ENCODE results near the gene DCLK1. TPM values are rescaled to one million over a fixed set of nuclear protein-coding genes. Genes with fewer than 3 reads are reported as not detected.

The DCLK1 gene
- not detected for total RNA-seq

- ATAC-seq (no peak), DNase-seq (ENCODE audit: low spot score) (no peak)
Measured at GRCh38 chr13:36131222-36131930, at the start of gene DCLK1. Gene DCLK1, minus strand, starts transcription at chr13:36131382.

DNA sequence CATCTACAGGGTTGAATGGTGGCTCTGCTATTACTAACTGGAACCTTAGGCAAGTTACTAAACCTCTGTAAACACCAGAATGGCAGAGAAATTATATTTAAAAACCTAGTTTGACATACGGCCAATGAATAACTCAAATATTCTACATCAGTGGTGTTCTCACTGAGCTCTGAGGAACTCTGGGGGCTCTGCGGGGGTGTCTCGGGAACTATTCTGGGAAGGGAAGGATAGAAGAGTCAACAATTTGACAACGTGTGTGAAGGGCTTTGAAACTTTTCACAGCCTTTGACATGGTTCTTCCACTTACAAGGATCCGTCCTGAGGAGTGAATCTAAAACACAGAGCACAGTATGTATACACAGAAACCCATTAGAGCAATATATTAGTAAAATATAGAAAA, 44.4 kb upstream of the DCLK1 start:
- no peak for ATAC-seq

DNA sequence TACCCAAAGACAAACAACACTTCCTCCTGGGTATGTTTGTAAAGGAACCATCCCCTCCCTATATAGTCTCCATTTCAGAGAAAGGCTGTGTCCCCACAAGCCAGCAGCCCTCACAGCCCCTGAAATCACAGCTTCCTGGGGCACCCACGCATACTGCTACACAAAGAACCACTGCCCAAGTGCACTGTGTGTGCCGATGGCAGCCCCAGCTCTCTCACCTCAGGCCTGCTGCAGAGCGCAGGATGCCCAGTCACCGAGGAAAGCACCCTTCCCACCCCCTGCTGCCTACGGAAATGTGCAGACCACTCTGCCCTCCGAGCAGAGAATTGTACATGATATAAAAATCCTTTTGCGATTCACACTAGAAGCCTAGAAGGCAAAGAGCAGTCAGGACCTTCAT, 43.7 kb upstream of the DCLK1 start:
- DNase-seq (ENCODE audit: low spot score) (no peak), ATAC-seq (no peak)

More for the DNA sequence above, 44.4 kb upstream of the DCLK1 start:
- no peak for DNase-seq (ENCODE audit: low spot score)

GRCh38 chr13:36173571-36174322, 42.6 kb upstream of the DCLK1 start:
- no peak for DNase-seq (ENCODE audit: low spot score)
- ATAC-seq: no peak

DNA sequence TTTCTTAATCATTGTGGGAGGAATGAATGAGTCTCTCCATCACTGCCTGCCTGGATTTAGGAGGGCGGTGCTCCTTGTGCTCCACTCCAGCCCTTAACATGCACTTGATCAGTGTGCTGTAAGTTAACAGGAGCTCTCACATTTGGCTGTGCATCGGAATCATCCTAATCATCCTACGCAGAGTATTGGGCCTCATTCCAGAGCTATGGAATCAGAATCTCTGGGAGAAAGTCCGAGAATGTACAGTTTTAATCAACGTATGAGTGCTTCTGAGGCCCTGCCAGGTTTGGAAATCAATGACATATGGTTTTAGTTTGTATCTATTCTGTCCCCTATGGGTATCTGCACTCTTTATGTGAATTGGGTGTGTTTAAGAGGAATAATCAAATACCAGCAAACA, 34.9 kb upstream of the DCLK1 start:
- DNase-seq (ENCODE audit: low spot score): no peak
- no peak for ATAC-seq

- no peak for ATAC-seq
- DNase-seq (ENCODE audit: low spot score): no peak
Measured at GRCh38 chr13:36163809-36164308, 32.7 kb upstream of the DCLK1 start.

- DNase-seq (ENCODE audit: low spot score) (no peak), ATAC-seq (no peak)
Measured at GRCh38 chr13:36163286-36163685, 32.1 kb upstream of the DCLK1 start.

DNA sequence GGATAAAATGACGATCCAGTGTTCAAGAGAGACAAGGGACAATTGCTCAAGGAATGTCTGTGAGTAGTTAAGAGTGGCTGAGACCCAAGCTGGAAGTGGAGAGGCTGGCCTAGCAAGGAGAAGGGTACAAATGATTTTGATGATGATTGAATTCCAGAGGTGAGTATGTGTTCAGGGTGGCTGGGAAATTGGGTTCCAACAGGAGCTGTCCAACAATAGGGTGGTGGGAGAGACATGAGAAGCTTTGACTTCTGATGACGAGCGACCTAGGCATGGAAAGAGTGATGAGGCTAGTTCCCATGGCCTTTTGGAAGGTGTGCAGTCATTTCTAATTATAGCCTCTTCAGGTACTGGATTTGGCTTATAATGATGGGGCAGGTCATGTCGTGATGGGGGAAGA, 29.1 kb upstream of the DCLK1 start:
- ATAC-seq (no peak), DNase-seq (ENCODE audit: low spot score) (no peak)

DNA sequence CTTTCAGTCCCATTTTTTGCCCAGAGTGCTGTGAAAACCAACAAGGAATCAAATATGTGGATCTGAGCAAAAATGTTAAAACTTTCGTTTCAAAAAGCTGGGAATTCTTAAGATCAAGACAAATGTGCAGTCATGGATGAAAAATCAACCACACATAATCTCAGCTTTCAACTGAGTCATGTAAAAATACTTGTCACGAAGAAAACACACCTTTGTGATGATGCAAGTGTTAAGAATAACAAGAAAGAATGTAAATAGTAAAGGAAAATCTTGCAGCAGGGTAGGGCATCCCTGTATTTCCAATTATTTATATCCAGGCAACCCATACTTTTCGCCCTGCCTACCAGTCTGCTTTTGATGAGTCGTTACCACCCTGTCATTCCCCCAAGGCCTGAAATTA, 27.4 kb upstream of the DCLK1 start:
- no peak for ATAC-seq
- DNase-seq (ENCODE audit: low spot score): no peak

DNA sequence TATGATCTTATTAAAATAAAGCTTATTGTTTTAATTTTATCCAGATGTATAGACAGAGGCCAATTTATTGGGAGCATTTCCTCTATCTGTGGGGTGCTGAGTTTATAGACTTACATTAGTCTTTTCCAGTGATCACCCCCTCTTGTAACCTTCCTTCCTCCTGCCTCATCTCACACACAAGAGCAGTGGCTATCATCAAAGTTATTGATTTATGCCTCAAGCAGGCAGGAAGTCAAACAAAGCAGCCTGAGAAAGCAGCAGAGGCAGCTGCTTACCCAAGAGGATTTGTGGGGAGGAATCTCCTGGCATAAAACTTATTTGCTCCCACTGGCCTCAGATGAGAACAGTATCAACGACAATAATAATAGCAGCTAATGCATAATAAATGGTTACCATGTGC, 26.3 kb upstream of the DCLK1 start:
- DNase-seq (ENCODE audit: low spot score) (no peak), ATAC-seq (no peak)

DNA sequence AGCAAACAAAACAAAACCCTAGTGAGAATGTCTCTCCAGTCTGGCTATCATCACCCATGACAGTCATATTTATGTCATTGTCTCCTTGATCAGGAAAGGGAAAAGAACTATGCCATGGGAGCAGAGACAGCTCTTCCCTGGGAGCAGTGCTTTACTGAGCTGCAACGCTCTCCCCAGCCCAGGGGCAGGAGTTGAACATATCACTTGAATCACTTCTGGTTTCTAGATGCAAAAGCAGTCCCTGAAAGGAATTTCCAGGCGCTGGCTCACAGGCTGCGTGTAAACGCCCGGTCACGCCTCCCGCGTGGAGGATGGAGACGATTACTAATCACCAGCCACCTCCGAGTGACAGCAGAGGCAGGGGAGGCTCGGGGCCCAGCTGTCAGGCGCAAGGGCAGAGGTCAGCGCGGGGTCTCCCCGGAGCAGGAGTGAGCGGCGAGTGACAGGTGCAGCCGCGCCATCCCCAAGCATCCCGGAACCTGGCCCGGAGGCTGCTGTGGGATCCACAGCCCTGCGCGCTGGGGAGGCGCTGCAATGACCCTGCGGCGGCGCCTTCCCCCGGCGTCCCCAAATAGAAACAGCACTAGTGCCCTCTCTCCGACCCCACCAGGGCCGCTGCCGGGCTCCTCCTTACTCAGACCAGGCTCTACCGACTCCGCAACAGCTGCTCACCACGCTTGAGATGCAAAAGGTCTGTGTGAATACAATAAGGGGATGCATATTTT, 23.5 kb upstream of the DCLK1 start:
- ATAC-seq (no peak), DNase-seq (ENCODE audit: low spot score) (no peak)

- DNase-seq (ENCODE audit: low spot score): no peak
- ATAC-seq: no peak
Measured at GRCh38 chr13:36151591-36151990, 20.4 kb upstream of the DCLK1 start.

- no peak for ATAC-seq
- no peak for DNase-seq (ENCODE audit: low spot score)
Measured at GRCh38 chr13:36148446-36148845, 17.3 kb upstream of the DCLK1 start.

DNA sequence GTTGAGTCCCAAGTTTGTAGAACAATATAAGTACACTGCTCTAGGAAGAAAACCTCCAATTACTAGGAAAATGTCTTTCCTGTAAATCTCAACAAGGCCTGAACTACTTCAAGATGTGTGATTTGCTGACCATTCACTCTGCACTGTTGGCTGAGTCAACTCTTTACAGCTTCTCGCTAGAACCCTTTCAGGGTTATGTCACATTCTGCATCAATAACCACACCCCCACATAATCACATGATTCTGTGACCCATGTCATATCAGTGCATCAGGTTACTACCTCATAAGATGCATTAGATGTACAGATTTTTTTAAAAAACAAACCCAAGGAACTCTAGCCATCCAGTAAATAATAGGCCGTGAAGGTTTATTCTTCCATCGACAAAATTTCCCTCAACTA, 16.1 kb upstream of the DCLK1 start:
- ATAC-seq (no peak), DNase-seq (ENCODE audit: low spot score) (no peak)

- no peak for ATAC-seq
- no peak for DNase-seq (ENCODE audit: low spot score)
Measured at GRCh38 chr13:36146511-36147269, 15.5 kb upstream of the DCLK1 start.

DNA sequence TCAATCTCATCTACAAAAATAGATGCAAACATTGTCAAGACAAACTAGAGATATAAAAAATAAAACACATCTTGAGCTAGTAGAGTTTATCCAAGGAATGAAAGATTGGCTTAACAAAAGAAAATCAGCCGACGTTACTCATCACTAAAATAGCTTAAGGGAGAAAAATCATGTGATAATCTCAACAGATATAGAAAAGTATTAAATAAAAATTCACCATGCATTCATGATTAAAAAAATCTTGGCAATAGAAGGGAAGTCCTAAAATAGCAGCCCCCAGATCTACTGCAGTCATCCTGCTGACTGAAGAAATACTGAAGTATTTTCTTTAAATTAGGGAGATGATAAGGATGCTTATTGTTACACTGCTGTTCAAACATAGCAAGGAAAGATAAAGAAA, 12.6 kb upstream of the DCLK1 start:
- no peak for ATAC-seq

DNA sequence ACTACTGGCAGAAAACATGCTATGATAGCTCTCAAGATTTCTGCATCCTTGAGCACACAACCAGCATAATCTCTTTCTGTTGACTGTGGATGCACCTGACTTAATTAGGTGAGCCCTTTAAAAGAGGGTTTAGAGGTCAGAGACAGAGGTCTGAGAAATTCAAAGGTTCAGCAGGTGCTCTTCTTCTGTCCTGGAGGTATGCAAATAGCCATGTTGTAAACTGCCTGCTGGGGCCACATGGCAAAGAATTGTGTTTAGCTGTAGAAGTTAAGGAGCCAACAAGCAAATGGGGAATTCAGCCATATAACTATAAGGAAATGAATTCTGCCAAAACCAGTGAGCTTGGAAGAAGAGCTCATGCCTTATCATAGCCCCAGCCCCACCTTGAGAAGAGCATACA, 11.6 kb upstream of the DCLK1 start:
- no peak for ATAC-seq
- no peak for DNase-seq (ENCODE audit: low spot score)

More for the DNA sequence above, 12.6 kb upstream of the DCLK1 start:
- DNase-seq (ENCODE audit: low spot score): no peak

GRCh38 chr13:36135876-36136275, 4.7 kb upstream of the DCLK1 start:
- no peak for DNase-seq (ENCODE audit: low spot score)
- no peak for ATAC-seq

- ATAC-seq: no peak
- DNase-seq (ENCODE audit: low spot score): no peak
Measured at GRCh38 chr13:36134632-36135031, 3.5 kb upstream of the DCLK1 start.

DNA sequence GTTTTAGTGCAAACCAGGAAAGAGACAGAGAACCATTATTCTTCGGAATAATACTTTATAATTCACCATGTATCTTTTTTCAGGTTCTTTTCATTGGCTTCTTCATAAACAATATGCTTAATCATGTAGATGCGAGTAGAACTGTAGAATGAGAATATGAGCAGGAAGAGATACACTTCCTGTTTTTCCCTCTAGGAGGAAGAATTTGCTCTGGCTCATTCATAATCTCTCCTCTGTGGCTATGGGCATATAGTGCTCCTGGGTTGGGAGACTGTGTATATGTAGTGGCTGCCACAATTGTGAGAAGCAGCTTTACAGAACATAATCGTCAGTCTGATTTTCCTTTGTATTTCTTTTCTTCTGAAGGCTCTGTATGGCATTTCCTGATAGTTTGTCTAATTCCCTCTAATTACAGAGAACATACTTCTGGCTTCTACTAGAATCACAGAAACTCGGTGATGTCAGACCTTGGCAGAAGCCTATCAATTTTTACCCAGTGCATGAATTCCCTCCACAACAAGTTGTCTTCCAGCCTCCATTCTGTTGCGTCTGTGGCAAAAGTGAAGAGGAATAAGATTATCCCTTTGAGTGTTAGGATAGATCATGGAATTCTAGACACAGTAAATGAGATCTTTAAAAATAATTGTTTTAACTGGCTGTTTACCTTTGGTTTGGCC, 2.9 kb upstream of the DCLK1 start:
- ATAC-seq: no peak

More for the DNA sequence above, 2.9 kb upstream of the DCLK1 start:
- no peak for DNase-seq (ENCODE audit: low spot score)

All from left lobe of liver (tissue), 2 donors.